GM23338 (cell line): ENCODE measurements around the gene SHB.

Source experiments
- CREB1 ChIP-seq: fragments of 250-450 bp; sonication (Bioruptor Pico); IDR thresholded peaks from 2 replicates; pipeline ENCODE4 v1.5.0; 2020; ENCODE audit warnings: low read depth, mild to moderate bottlenecking, moderate library complexity
- EZH2 ChIP-seq: fragments of 200-600 bp; sonication (generic); IDR thresholded peaks from one replicate; pipeline ENCODE4 v1.8.0; 2017; ENCODE audit warnings: antibody characterized with exemption, mild to moderate bottlenecking, low read depth; ENCODE audit not compliant: unreplicated experiment
- EZH2phosphoT487 ChIP-seq: fragments of 200-600 bp; sonication (generic); IDR thresholded peaks from one replicate; pipeline ENCODE4 v1.8.1; 2018; ENCODE audit warnings: antibody characterized with exemption; ENCODE audit not compliant: unreplicated experiment
- JUNB ChIP-seq: IDR thresholded peaks from one replicate; pipeline ENCODE4 v1.6.1; 2016; ENCODE audit warnings: antibody characterized with exemption; ENCODE audit not compliant: unreplicated experiment
- NANOG ChIP-seq: IDR thresholded peaks from 2 replicates; pipeline ENCODE4 v1.6.1; 2016; ENCODE audit warnings: antibody characterized with exemption, borderline replicate concordance
- POLR2AphosphoS5 ChIP-seq: IDR thresholded peaks from 2 replicates; pipeline ENCODE4 v1.6.1; 2016; ENCODE audit warnings: antibody characterized with exemption, low read depth
- REST ChIP-seq: IDR thresholded peaks from one replicate; pipeline ENCODE4 v1.6.1; 2018; ENCODE audit warnings: antibody characterized with exemption; ENCODE audit not compliant: unreplicated experiment
- ZNF114 ChIP-seq: fragments of 250-450 bp; sonication (Bioruptor Pico); IDR thresholded peaks from 2 replicates; pipeline ENCODE4 v1.5.0; 2020; ENCODE audit warnings: mild to moderate bottlenecking, moderate library complexity
- ZNF331 ChIP-seq: fragments of 250-450 bp; sonication (Bioruptor Pico); IDR thresholded peaks from 2 replicates; pipeline ENCODE4 v1.5.0; 2020; ENCODE audit warnings: low read depth, mild to moderate bottlenecking, moderate library complexity
- TF ChIP-seq, protein P1 (sequence below), 2 experiments: fragments of 200-600 bp in 1 of 2; sonication (generic) in 1 of 2; conservative IDR thresholded peaks; 2 replicates each; pipeline versions ENCODE4 v1.5.1 to v1.6.1; 2016 to 2017; ENCODE audit warnings: antibody characterized with exemption in 2 of 2, low read depth in 2 of 2, mild to moderate bottlenecking in 2 of 2, moderate library complexity in 1 of 2
- TF ChIP-seq, protein P2 (sequence below): fragments of 250-450 bp; sonication (Bioruptor Pico); IDR thresholded peaks from 2 replicates; pipeline ENCODE4 v1.5.0; 2020; ENCODE audit warnings: mild to moderate bottlenecking, moderate library complexity
- TF ChIP-seq, protein P3 (sequence below): IDR thresholded peaks from 2 replicates; pipeline ENCODE4 v1.6.1; 2016; ENCODE audit warnings: antibody characterized with exemption

GRCh38 chr9:37915911-37916470, 153.0 kb downstream of the SHB start:
- TF ChIP-seq, protein P1, sequence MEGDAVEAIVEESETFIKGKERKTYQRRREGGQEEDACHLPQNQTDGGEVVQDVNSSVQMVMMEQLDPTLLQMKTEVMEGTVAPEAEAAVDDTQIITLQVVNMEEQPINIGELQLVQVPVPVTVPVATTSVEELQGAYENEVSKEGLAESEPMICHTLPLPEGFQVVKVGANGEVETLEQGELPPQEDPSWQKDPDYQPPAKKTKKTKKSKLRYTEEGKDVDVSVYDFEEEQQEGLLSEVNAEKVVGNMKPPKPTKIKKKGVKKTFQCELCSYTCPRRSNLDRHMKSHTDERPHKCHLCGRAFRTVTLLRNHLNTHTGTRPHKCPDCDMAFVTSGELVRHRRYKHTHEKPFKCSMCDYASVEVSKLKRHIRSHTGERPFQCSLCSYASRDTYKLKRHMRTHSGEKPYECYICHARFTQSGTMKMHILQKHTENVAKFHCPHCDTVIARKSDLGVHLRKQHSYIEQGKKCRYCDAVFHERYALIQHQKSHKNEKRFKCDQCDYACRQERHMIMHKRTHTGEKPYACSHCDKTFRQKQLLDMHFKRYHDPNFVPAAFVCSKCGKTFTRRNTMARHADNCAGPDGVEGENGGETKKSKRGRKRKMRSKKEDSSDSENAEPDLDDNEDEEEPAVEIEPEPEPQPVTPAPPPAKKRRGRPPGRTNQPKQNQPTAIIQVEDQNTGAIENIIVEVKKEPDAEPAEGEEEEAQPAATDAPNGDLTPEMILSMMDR (conservative IDR thresholded peaks at IDR 0.05; ENCODE audit: low read depth in 2 of 2): no peak
- TF ChIP-seq ZNF331 (no peak), POLR2AphosphoS5 (no peak), NANOG (no peak), EZH2 (no peak), EZH2phosphoT487 (no peak), JUNB (no peak), REST (no peak), CREB1 (CRISPR knock-in tag) (no peak), ZNF114 (no peak)
- TF ChIP-seq, protein P2, sequence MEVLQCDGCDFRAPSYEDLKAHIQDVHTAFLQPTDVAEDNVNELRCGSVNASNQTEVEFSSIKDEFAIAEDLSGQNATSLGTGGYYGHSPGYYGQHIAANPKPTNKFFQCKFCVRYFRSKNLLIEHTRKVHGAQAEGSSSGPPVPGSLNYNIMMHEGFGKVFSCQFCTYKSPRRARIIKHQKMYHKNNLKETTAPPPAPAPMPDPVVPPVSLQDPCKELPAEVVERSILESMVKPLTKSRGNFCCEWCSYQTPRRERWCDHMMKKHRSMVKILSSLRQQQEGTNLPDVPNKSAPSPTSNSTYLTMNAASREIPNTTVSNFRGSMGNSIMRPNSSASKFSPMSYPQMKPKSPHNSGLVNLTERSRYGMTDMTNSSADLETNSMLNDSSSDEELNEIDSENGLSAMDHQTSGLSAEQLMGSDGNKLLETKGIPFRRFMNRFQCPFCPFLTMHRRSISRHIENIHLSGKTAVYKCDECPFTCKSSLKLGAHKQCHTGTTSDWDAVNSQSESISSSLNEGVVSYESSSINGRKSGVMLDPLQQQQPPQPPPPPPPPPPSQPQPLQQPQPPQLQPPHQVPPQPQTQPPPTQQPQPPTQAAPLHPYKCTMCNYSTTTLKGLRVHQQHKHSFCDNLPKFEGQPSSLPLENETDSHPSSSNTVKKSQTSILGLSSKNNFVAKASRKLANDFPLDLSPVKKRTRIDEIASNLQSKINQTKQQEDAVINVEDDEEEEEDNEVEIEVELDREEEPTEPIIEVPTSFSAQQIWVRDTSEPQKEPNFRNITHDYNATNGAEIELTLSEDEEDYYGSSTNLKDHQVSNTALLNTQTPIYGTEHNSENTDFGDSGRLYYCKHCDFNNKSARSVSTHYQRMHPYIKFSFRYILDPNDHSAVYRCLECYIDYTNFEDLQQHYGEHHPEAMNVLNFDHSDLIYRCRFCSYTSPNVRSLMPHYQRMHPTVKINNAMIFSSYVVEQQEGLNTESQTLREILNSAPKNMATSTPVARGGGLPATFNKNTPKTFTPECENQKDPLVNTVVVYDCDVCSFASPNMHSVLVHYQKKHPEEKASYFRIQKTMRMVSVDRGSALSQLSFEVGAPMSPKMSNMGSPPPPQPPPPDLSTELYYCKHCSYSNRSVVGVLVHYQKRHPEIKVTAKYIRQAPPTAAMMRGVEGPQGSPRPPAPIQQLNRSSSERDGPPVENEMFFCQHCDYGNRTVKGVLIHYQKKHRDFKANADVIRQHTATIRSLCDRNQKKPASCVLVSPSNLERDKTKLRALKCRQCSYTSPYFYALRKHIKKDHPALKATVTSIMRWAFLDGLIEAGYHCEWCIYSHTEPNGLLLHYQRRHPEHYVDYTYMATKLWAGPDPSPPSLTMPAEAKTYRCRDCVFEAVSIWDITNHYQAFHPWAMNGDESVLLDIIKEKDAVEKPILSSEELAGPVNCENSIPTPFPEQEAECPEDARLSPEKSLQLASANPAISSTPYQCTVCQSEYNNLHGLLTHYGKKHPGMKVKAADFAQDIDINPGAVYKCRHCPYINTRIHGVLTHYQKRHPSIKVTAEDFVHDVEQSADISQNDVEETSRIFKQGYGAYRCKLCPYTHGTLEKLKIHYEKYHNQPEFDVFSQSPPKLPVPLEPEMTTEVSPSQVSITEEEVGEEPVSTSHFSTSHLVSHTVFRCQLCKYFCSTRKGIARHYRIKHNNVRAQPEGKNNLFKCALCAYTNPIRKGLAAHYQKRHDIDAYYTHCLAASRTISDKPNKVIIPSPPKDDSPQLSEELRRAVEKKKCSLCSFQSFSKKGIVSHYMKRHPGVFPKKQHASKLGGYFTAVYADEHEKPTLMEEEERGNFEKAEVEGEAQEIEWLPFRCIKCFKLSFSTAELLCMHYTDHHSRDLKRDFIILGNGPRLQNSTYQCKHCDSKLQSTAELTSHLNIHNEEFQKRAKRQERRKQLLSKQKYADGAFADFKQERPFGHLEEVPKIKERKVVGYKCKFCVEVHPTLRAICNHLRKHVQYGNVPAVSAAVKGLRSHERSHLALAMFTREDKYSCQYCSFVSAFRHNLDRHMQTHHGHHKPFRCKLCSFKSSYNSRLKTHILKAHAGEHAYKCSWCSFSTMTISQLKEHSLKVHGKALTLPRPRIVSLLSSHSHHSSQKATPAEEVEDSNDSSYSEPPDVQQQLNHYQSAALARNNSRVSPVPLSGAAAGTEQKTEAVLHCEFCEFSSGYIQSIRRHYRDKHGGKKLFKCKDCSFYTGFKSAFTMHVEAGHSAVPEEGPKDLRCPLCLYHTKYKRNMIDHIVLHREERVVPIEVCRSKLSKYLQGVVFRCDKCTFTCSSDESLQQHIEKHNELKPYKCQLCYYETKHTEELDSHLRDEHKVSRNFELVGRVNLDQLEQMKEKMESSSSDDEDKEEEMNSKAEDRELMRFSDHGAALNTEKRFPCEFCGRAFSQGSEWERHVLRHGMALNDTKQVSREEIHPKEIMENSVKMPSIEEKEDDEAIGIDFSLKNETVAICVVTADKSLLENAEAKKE (CRISPR knock-in tag): no peak
- TF ChIP-seq, protein P3, sequence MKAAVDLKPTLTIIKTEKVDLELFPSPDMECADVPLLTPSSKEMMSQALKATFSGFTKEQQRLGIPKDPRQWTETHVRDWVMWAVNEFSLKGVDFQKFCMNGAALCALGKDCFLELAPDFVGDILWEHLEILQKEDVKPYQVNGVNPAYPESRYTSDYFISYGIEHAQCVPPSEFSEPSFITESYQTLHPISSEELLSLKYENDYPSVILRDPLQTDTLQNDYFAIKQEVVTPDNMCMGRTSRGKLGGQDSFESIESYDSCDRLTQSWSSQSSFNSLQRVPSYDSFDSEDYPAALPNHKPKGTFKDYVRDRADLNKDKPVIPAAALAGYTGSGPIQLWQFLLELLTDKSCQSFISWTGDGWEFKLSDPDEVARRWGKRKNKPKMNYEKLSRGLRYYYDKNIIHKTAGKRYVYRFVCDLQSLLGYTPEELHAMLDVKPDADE: no peak
